DOHH2 (cell line): ENCODE results near the gene GTF2F2.

Experiments
- CTCF ChIP-seq: fragments of 200-600 bp; sonication (generic); IDR thresholded peaks from one replicate; pipeline ENCODE4 v1.5.1; 2014; ENCODE audit warnings: antibody characterized with exemption, mild to moderate bottlenecking, low read depth, low read length; ENCODE audit not compliant: poor library complexity, severe bottlenecking
- EZH2phosphoT487 ChIP-seq: fragments of 200-600 bp; sonication (generic); IDR thresholded peaks from 2 replicates; pipeline ENCODE4 v1.6.1; 2017; ENCODE audit warnings: borderline replicate concordance, mild to moderate bottlenecking, antibody characterized with exemption, low read length, moderate library complexity, mixed read lengths

- TF ChIP-seq CTCF (no peak), EZH2phosphoT487 (no peak)
Measured at GRCh38 chr13:45267215-45267614, 146.9 kb downstream of the GTF2F2 start.
